IMR-90 (cell line): ENCODE measurements around the gene CST5. TPM values are rescaled to one million over a fixed set of nuclear protein-coding genes. Genes with fewer than 3 reads are reported as not detected.

Experiments used
- ATAC-seq: fragments of 200-7000 bp; cut with Tn5 transposase; 2 replicates; pipeline ENCODE4 v1.9.1; 2020; ENCODE audit warnings: low read depth, mild to moderate bottlenecking, moderate library complexity
- BruUV-seq: library from RNA; stranded (reverse); fragments of 400-500 nt; replicated peaks from 2 replicates; lab custom pipeline; 2021; lab: Mats Ljungman, UMichigan
- CTCF ChIA-PET: fragments of 300-600 bp; formaldehyde crosslinking; extraction: SDS; loops from one replicate; lab custom pipeline; 2021; ENCODE audit warnings: antibody characterized with exemption; lab: Yijun Ruan, JAX
- POLR2A ChIA-PET: fragments of 300-600 bp; sonication (Branson Sonifier 250); formaldehyde crosslinking; loops from one replicate; lab custom pipeline; 2022; ENCODE audit warnings: antibody characterized with exemption; ENCODE audit not compliant: unreplicated experiment; lab: Charles Lee
- DNase-seq: peaks from one replicate; pipeline ENCODE4 v3.0.0; 2013
- H2AFZ ChIP-seq: replicated peaks from 2 replicates; pipeline ENCODE3; 2013; ENCODE audit warnings: low read length, mild to moderate bottlenecking; ENCODE audit not compliant: poor library complexity
- H2AK5ac ChIP-seq: 2 replicates; pipeline ENCODE4 v1.6.1; 2013; ENCODE audit warnings: low read depth, low read length, inconsistent platforms
- H2AK9ac ChIP-seq: replicated peaks from 2 replicates; pipeline ENCODE3; 2013; ENCODE audit warnings: mild to moderate bottlenecking, low read depth, low read length, moderate library complexity; ENCODE audit not compliant: poor library complexity
- H2BK120ac ChIP-seq: 2 replicates; pipeline ENCODE4 v1.6.1; 2013; ENCODE audit warnings: low read depth, low read length, inconsistent platforms
- H2BK15ac ChIP-seq: 3 replicates; pipeline ENCODE4 v1.6.1; 2013; ENCODE audit warnings: low read depth, low read length, inconsistent platforms
- H2BK20ac ChIP-seq: 2 replicates; pipeline ENCODE4 v1.6.1; 2013; ENCODE audit warnings: low read depth, mild to moderate bottlenecking, inconsistent platforms, low read length, moderate library complexity
- H2BK5ac ChIP-seq: 2 replicates; pipeline ENCODE4 v1.6.1; 2013; ENCODE audit warnings: mild to moderate bottlenecking, low read depth, low read length, inconsistent platforms; ENCODE audit not compliant: poor library complexity, severe bottlenecking
- H3K14ac ChIP-seq: replicated peaks from 2 replicates; pipeline ENCODE4 v1.6.1; 2013; ENCODE audit warnings: low read depth, low read length, inconsistent platforms
- H3K18ac ChIP-seq: 2 replicates; pipeline ENCODE4 v1.6.1; 2013; ENCODE audit warnings: low read depth, low read length, control low read depth
- H3K23ac ChIP-seq: 2 replicates; pipeline ENCODE4 v1.6.1; 2013; ENCODE audit warnings: low read depth, low read length, inconsistent platforms
- H3K27ac ChIP-seq: 2 replicates; pipeline ENCODE4 v1.5.1; 2013; ENCODE audit warnings: mild to moderate bottlenecking, control low read depth, low read length; ENCODE audit not compliant: insufficient read depth
- H3K27me3 ChIP-seq: 2 replicates; pipeline ENCODE4 v1.6.1; 2013; ENCODE audit warnings: low read length; ENCODE audit not compliant: control insufficient read depth, insufficient read depth
- H3K36me3 ChIP-seq: 2 replicates; pipeline ENCODE4 v1.6.1; 2013; ENCODE audit warnings: low read length, mixed read lengths; ENCODE audit not compliant: control insufficient read depth, insufficient read depth
- H3K4ac ChIP-seq: 2 replicates; pipeline ENCODE4 v1.6.1; 2013; ENCODE audit warnings: low read depth, low read length, inconsistent platforms
- H3K4me1 ChIP-seq: 2 replicates; pipeline ENCODE4 v1.6.1; 2013; ENCODE audit warnings: low read length, mixed read lengths; ENCODE audit not compliant: control insufficient read depth, insufficient read depth
- H3K4me2 ChIP-seq: 2 replicates; pipeline ENCODE4 v1.6.1; 2013; ENCODE audit warnings: low read depth, mild to moderate bottlenecking, control low read depth, low read length, moderate library complexity
- H3K4me3 ChIP-seq: 2 replicates; pipeline ENCODE4 v1.5.1; 2013; ENCODE audit warnings: low read depth, mild to moderate bottlenecking, control low read depth, low read length, moderate library complexity; ENCODE audit not compliant: insufficient read depth
- H3K56ac ChIP-seq: 2 replicates; pipeline ENCODE4 v1.6.1; 2013; ENCODE audit warnings: low read length, inconsistent platforms; ENCODE audit not compliant: insufficient read depth; ENCODE audit errors: extremely low read depth
- H3K79me1 ChIP-seq, 2 experiments: 2 replicates each; pipeline ENCODE4 v1.6.1; 2013; ENCODE audit warnings: low read length in 2 of 2, inconsistent platforms in 1 of 2, low read depth in 1 of 2
- H3K9ac ChIP-seq: 2 replicates; pipeline ENCODE4 v1.6.1; 2013; ENCODE audit warnings: low read depth, low read length, control low read depth
- H3K9me1 ChIP-seq: 2 replicates; pipeline ENCODE4 v1.6.1; 2013; ENCODE audit warnings: low read length, inconsistent platforms; ENCODE audit not compliant: insufficient read depth
- H3K9me3 ChIP-seq: 2 replicates; pipeline ENCODE4 v1.6.1; 2013; ENCODE audit warnings: low read length; ENCODE audit not compliant: control insufficient read depth, insufficient read depth
- H4K20me1 ChIP-seq: 2 replicates; pipeline ENCODE4 v1.6.1; 2013; ENCODE audit warnings: low read length, inconsistent platforms; ENCODE audit not compliant: insufficient read depth
- H4K5ac ChIP-seq: 2 replicates; pipeline ENCODE4 v1.6.1; 2013; ENCODE audit warnings: mild to moderate bottlenecking, low read depth, low read length, control low read depth
- H4K8ac ChIP-seq, 2 experiments: 2 replicates each; pipeline ENCODE4 v1.6.1; 2013; ENCODE audit warnings: low read depth in 2 of 2, low read length in 2 of 2, control low read depth in 1 of 2, inconsistent platforms in 1 of 2
- H4K91ac ChIP-seq: 2 replicates; pipeline ENCODE4 v1.6.1; 2013; ENCODE audit warnings: low read depth, low read length, inconsistent platforms; ENCODE audit not compliant: insufficient read depth
- BHLHE40 ChIP-seq: fragments of 150-350 bp; IDR thresholded peaks from 2 replicates; pipeline ENCODE4 v1.6.1; 2016; ENCODE audit warnings: mild to moderate bottlenecking, low read depth, low read length
- CEBPB ChIP-seq: IDR thresholded peaks from 2 replicates; pipeline ENCODE4 v1.6.1; 2012; ENCODE audit warnings: low read depth, low read length, improper control_type of control experiment
- CHD1 ChIP-seq: IDR thresholded peaks from 2 replicates; pipeline ENCODE4 v1.6.1; 2012; ENCODE audit warnings: low read depth, low read length, improper control_type of control experiment
- CTCF ChIP-seq: conservative IDR thresholded peaks from 2 replicates; pipeline ENCODE4 v1.5.1; 2012; ENCODE audit warnings: mild to moderate bottlenecking, low read depth, low read length, improper control_type of control experiment
- ELK1 ChIP-seq: fragments of 150-350 bp; IDR thresholded peaks from 2 replicates; pipeline ENCODE4 v1.6.1; 2016; ENCODE audit warnings: low read depth, mild to moderate bottlenecking, low read length, moderate library complexity, borderline replicate concordance
- FOS ChIP-seq: fragments of 150-350 bp; IDR thresholded peaks from 2 replicates; pipeline ENCODE4 v1.6.1; 2016; ENCODE audit warnings: low read depth, low read length
- MAFK ChIP-seq: IDR thresholded peaks from 2 replicates; pipeline ENCODE4 v1.6.1; 2012; ENCODE audit warnings: low read depth, low read length, improper control_type of control experiment
- MAZ ChIP-seq: IDR thresholded peaks from 2 replicates; pipeline ENCODE4 v1.6.1; 2012; ENCODE audit warnings: low read depth, mild to moderate bottlenecking, low read length, improper control_type of control experiment, moderate library complexity, borderline replicate concordance
- MXI1 ChIP-seq: IDR thresholded peaks from 2 replicates; pipeline ENCODE4 v1.6.1; 2012; ENCODE audit warnings: low read depth, mild to moderate bottlenecking, low read length, moderate library complexity, borderline replicate concordance
- NFE2L2 ChIP-seq: fragments of 150-350 bp; IDR thresholded peaks from 2 replicates; pipeline ENCODE4 v1.6.1; 2016; ENCODE audit warnings: low read depth, mild to moderate bottlenecking, low read length
- POLR2A ChIP-seq: IDR thresholded peaks from 2 replicates; pipeline ENCODE4 v1.6.1; 2012; ENCODE audit warnings: mild to moderate bottlenecking, low read depth, low read length
- RAD21 ChIP-seq: IDR thresholded peaks from 2 replicates; pipeline ENCODE4 v1.6.1; 2012; ENCODE audit warnings: low read length, improper control_type of control experiment
- RCOR1 ChIP-seq: IDR thresholded peaks from 2 replicates; pipeline ENCODE4 v1.6.1; 2012; ENCODE audit warnings: mild to moderate bottlenecking, low read length, improper control_type of control experiment; ENCODE audit not compliant: insufficient replicate concordance
- RFX5 ChIP-seq: IDR thresholded peaks from 2 replicates; pipeline ENCODE4 v1.8.0; 2012; ENCODE audit warnings: low read depth, mild to moderate bottlenecking, low read length, moderate library complexity
- SMC3 ChIP-seq: fragments of 150-350 bp; IDR thresholded peaks from 2 replicates; pipeline ENCODE4 v1.6.1; 2016; ENCODE audit warnings: low read depth, mild to moderate bottlenecking, antibody characterized with exemption, low read length, moderate library complexity
- USF2 ChIP-seq: fragments of 150-350 bp; IDR thresholded peaks from 2 replicates; pipeline ENCODE4 v1.6.1; 2017; ENCODE audit warnings: mild to moderate bottlenecking, antibody characterized with exemption, low read length, low read depth
- WGBS, 2 experiments: methylation state at CpG; one replicate each; pipeline versions ENCODE4 v1.1.5 to v1.1.7; 2013; ENCODE audit warnings: missing lambda C conversion rate in 2 of 2; ENCODE audit not compliant: insufficient read length in 1 of 2; ENCODE audit errors: extremely low coverage in 2 of 2; 5-methylcytosine and 5-hydroxymethylcytosine counted together
- dilution Hi-C: fragments of 300-500 bp; cut with HindIII; formaldehyde crosslinking; loops from one replicate; pipeline ENCODE4 v1.14.3; 2018; ENCODE audit warnings: low sequenced_read_pairs; ENCODE audit not compliant: unreplicated experiment
- in situ Hi-C: fragments of 300-500 bp; cut with MboI; formaldehyde crosslinking; loops from 3 replicates; pipeline ENCODE4 v1.14.3; 2019; ENCODE audit warnings: low sequenced_read_pairs, inconsistent platforms, mixed read lengths
- intact Hi-C: fragments of 100-400 bp; cut with micrococcal nuclease; formaldehyde crosslinking; loops from 2 replicates; pipeline ENCODE4 v1.10.0; 2022
- polyA plus RNA-seq, 3 experiments: library from polyadenylated mRNA; depleted of rRNA; stranded (reverse); fragments of >200 nt; gene quantifications; 2 replicates each; pipeline ENCODE4 v1.2.3, GENCODE V29; 2012; ENCODE audit warnings: low replicate concordance in 1 of 3
- total RNA-seq: library from RNA; depleted of rRNA; stranded (reverse); fragments of >200 nt; gene quantifications from 2 replicates; pipeline ENCODE4 v1.2.3, GENCODE V29; 2012

CST5 gene
- total and polyA plus RNA-seq, 2 of the 4 experiments (the other 2 are of a cell fraction) = not detected

GRCh38 chr20:23873370-23874015 lies 6.1 kb downstream of the CST5 start:
- Histone ChIP-seq H3K9ac (no peak overlapping the region), H3K56ac (no peak overlapping the region), H2BK120ac (no peak overlapping the region), H2AK5ac (no peak overlapping the region), H2BK5ac (no peak overlapping the region), H4K5ac (no peak overlapping the region), H4K8ac (no peak overlapping the region), H2BK15ac (no peak overlapping the region), H3K36me3 (no peaks in the 10 kb centered on the region), H2BK20ac (no peak overlapping the region), H2AFZ (no peak overlapping the region), H3K9me3 (no peaks in the 10 kb centered on the region), H3K9me1 (no peaks in the 10 kb centered on the region), H3K27me3 (no peaks in the 10 kb centered on the region), H3K4me3 (no peak overlapping the region), H3K79me1 (no peaks in the 10 kb centered on the region), H3K14ac (no peak overlapping the region), H4K91ac (no peak overlapping the region), H3K4ac (no peak overlapping the region), H3K18ac (no peak overlapping the region), H2AK9ac (no peak overlapping the region), H3K4me2 (no peak overlapping the region), H4K20me1 (no peaks in the 10 kb centered on the region), H3K4me1 (no peaks in the 10 kb centered on the region), H3K23ac (no peak overlapping the region), H3K27ac (no peak overlapping the region)
- intact Hi-C loops = no loop called here
- in situ Hi-C loops = no loop called here
- ATAC-seq (no peak), DNase-seq (no peak)
- dilution Hi-C loops = no loop called here
- TF ChIP-seq SMC3 (no peak), FOS (no peak), ELK1 (no peak), NFE2L2 (no peak), RAD21 (no peak), MAZ (no peak), BHLHE40 (no peak), MAFK (no peak), POLR2A (no peak), USF2 (no peak), RFX5 (no peak), MXI1 (no peak), CEBPB (no peak), RCOR1 (no peak), CTCF (no peak), CHD1 (no peak)
- ChIA-PET POLR2A (no interaction called here), CTCF (interaction anchor here (0.6 kb wide), 1 partner anchor 523 kb away, joined by 3 read pairs; the partner anchor contains the start of gene NXT1)
- WGBS, 2 experiments = 0% methylated on average over 1 of the region's 3 CpGs; no CpG with 5 or more reads in 1 of the 2 experiments
- BruUV-seq = no TSS peak
